ENCODE measurements around the gene TMC3.

DNA sequence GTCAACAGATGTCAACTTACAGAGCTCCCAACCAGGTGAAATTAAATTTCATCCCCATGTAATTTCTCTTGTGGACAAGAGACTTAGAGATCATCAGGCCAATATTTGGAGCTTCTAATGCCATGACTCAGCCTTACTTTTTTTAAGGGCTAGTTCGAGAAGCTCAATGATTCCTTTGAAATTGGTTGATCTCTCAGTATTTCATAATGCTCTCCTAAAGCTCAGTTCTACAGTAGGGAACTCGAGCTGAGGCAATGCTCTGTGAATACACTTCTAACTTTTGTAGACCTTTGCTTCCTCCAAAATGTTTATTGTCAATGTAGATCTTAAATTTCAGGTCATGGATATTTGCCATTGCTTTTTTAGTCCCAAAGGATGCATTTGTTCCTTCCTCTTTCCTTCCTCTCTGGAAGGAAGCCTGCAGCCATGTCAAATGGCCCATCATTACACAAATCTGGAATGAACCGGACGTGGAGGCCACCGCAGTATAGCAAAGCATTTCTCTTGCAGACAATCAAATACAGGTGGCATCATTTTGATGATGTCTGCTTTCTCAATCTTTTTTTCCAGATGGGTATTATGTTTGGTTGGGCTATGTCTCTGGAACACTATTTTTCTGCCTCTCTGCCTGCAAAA lies 78.4 kb downstream of the TMC3 start:
- TF ChIP-seq, protein P1, sequence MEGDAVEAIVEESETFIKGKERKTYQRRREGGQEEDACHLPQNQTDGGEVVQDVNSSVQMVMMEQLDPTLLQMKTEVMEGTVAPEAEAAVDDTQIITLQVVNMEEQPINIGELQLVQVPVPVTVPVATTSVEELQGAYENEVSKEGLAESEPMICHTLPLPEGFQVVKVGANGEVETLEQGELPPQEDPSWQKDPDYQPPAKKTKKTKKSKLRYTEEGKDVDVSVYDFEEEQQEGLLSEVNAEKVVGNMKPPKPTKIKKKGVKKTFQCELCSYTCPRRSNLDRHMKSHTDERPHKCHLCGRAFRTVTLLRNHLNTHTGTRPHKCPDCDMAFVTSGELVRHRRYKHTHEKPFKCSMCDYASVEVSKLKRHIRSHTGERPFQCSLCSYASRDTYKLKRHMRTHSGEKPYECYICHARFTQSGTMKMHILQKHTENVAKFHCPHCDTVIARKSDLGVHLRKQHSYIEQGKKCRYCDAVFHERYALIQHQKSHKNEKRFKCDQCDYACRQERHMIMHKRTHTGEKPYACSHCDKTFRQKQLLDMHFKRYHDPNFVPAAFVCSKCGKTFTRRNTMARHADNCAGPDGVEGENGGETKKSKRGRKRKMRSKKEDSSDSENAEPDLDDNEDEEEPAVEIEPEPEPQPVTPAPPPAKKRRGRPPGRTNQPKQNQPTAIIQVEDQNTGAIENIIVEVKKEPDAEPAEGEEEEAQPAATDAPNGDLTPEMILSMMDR (conservative IDR thresholded peaks at IDR 0.05) = no peak
- TF ChIP-seq EZH2 (IDR thresholded peaks at IDR 0.05; ENCODE audit: low read depth) = no peak
